ENCODE measurements around the gene GLE1. TPM values are rescaled to one million over a fixed set of nuclear protein-coding genes. Genes with fewer than 3 reads are reported as not detected.

GLE1 gene
- 34.2 TPM for polyA plus RNA-seq (ENCODE audit: insufficient read length)
- long read RNA-seq, donor 1, partial matches to known transcripts = 5 of 6 reads
- long read RNA-seq, donor 1, other reads (novel, unspliced or antisense) = 0 of 6 reads
- long read RNA-seq, donor 2, partial matches to known transcripts = 0 of 4 reads
- long read RNA-seq, donor 2, other reads (novel, unspliced or antisense) = 0 of 4 reads
- long read RNA-seq, donor 3, partial matches to known transcripts = 6 of 8 reads
- long read RNA-seq, donor 3, other reads (novel, unspliced or antisense) = 0 of 8 reads
- long read RNA-seq, donor 4 = 0 reads
- long read RNA-seq, donor 5, partial matches to known transcripts = 6 of 9 reads
- long read RNA-seq, donor 5, other reads (novel, unspliced or antisense) = 0 of 9 reads
- long read RNA-seq, donor 6, partial matches to known transcripts = 10 of 13 reads
- long read RNA-seq, donor 6, other reads (novel, unspliced or antisense) = 0 of 13 reads
- long read RNA-seq, donor 7, transcript GLE1-201 (16 exons, 3,321 nt) = major isoform, 5 of 23 reads
- long read RNA-seq, donor 7, partial matches to known transcripts = 18 of 23 reads
- long read RNA-seq, donor 7, other reads (novel, unspliced or antisense) = 0 of 23 reads
- long read RNA-seq, donor 8, partial matches to known transcripts = 0 of 1 reads
- long read RNA-seq, donor 8, other reads (novel, unspliced or antisense) = 0 of 1 reads

GRCh38 chr9:128504485-128505413, at the start of gene GLE1:
TSS of gene GLE1 (plus strand) at chr9:128504719. CDS start at chr9:128504806, 87 bp downstream.
- peak; percentile 92 for DNase-seq

- no peak for DNase-seq
Observed at GRCh38 chr9:128454991-128455390, 49.5 kb upstream of the GLE1 start.

- DNase-seq = peak; percentile 97
Observed at GRCh38 chr9:128455849-128456612, 48.5 kb upstream of the GLE1 start, which contains the start of gene ODF2. TSS of gene ODF2 (plus strand) at chr9:128456006. CDS start at chr9:128456092, 86 bp downstream.

- peak; percentile 38 for DNase-seq
Observed at GRCh38 chr9:128456613-128457061, 47.9 kb upstream of the GLE1 start.

GRCh38 chr9:128457207-128457606, 47.3 kb upstream of the GLE1 start:
- DNase-seq = no peak

GRCh38 chr9:128459011-128459410, 45.5 kb upstream of the GLE1 start:
- DNase-seq = no peak

- no peak for DNase-seq
Observed at GRCh38 chr9:128469070-128469469, 35.4 kb upstream of the GLE1 start.

GRCh38 chr9:128470560-128470959, 34.0 kb upstream of the GLE1 start:
- no peak for DNase-seq

- no peak for DNase-seq
Observed at GRCh38 chr9:128473104-128473503, 31.4 kb upstream of the GLE1 start.

GRCh38 chr9:128475867-128476266, 28.7 kb upstream of the GLE1 start:
- no peak for DNase-seq

- no peak for DNase-seq
Observed at GRCh38 chr9:128479262-128479661, 25.3 kb upstream of the GLE1 start.

- DNase-seq = no peak
Observed at GRCh38 chr9:128481561-128481960, 23.0 kb upstream of the GLE1 start.

GRCh38 chr9:128482186-128482585, 22.3 kb upstream of the GLE1 start:
- DNase-seq = no peak

GRCh38 chr9:128484686-128485413, 19.7 kb upstream of the GLE1 start:
- no peak for DNase-seq

GRCh38 chr9:128485414-128485855, 19.1 kb upstream of the GLE1 start:
- DNase-seq = no peak

- no peak for DNase-seq
Observed at GRCh38 chr9:128486201-128486600, 18.3 kb upstream of the GLE1 start.

GRCh38 chr9:128493424-128493823, 11.1 kb upstream of the GLE1 start:
- DNase-seq = no peak

- DNase-seq = no peak
Observed at GRCh38 chr9:128494108-128494745, 10.3 kb upstream of the GLE1 start.

GRCh38 chr9:128494746-128495129, 9.8 kb upstream of the GLE1 start:
- no peak for DNase-seq

- no peak for DNase-seq
Observed at GRCh38 chr9:128495296-128495695, 9.2 kb upstream of the GLE1 start.

Measured in left kidney (tissue), 8 donors.